IPS DF 4.7 (cell line): Measurements from ENCODE around the gene TSHZ2.
"Not testable (repeated sequence)": the region's sequence is repeated elsewhere in the genome, so short reads cannot be mapped to it uniquely, and the experiment has no call there.

Experiments
- DNase-seq: peaks from one replicate; pipeline ENCODE4 v3.0.0-alpha.2; 2013; ENCODE audit warnings: low spot score; ENCODE audit errors: extremely low read depth

The TSHZ2 gene

DNA sequence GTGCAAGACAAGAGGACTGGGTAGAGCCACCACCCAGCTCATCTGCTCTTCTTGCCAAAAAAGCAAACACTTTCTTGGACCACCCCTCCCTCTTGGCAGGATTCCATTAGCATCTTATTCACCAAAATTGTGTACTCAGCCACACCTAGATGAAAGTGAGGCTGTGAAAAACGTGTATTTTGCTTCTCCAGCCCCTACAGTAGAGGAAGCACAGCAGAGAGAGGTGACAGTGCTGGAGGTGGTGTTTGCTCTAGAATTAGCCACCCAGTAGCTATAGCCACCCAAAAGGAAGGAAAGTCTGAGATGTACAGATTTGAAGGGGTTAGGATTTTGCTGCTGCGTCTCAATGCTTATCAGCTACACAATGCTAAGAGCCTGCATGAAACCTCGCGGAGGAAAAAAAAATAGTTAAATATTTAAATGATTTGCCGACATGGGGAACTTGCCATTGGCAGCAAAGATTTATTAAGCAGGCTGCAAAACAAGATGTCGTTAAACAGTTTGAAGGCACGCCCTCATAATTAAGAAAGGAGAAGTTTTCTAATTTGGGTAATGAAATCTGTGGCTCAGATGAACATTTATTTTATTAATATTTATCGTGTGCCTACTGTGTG is 334.1 kb downstream of the TSHZ2 start:
- no peak for DNase-seq

DNA sequence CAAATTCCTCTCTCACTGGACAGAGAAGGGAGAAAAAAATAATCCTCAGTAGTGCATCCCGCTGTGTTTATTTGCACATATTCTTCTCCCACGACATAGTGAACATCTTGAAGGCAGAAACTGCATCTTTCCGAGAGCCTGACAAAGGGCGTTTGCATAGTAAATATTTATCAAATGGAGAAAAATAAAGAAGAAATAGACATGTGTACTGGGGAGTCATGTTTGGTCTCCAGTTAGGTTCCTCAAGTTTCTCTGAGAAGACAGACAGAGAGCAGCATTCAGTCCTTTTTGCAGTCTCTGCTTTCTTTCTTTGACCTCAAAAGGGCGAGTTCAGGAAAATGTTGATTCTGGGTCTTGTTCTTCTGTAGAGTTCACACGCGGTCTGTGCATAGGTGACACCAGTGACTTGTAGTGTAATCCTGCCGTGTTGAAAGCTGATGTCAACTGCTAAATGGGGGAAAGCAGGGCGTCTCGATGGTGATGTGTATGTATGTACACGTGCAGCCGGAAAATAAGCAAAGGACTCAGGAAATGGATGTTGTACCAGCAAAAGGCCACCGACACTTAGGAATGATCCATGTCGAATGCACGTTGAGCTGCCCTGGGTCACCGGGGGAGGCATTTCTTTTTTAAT is 335.9 kb downstream of the TSHZ2 start:
- no peak for DNase-seq

DNA sequence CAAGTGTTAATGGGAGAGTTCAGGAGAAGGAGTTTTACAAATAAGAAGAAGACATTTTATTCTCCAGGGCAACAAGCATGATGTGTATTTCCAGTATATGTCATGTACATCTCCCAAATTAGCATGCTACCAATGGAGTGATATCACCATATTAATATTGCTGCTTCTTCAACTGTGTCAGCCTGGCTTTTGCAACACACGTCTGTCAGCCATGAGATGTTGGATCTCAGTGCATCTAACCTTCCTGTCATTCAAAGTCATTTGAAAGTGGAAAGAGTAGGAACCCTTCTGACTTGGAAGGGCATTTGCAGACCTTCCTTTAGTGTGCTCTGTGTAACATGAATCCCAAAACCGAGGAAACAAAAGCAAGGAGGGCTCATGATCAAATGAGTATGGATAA is 337.4 kb downstream of the TSHZ2 start:
- no peak for DNase-seq

DNA sequence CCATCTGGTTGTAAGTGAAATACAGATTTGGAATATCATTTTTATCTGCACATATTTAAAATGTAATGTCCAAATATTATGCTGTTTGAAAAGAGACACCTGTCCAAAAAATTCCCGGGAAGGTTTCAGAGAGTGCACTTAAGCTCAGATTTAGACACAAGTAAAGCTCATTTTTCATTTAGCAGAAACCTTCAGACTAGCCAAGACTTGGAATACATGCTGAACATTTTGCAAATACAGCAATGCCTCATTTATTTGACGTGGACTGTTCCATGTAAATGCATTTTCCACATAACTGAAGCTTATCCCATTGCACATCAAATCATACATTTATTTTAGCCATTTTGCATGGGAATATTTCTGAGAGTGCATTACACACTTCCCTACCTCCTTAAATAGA is 340.8 kb downstream of the TSHZ2 start:
- no peak for DNase-seq

DNA sequence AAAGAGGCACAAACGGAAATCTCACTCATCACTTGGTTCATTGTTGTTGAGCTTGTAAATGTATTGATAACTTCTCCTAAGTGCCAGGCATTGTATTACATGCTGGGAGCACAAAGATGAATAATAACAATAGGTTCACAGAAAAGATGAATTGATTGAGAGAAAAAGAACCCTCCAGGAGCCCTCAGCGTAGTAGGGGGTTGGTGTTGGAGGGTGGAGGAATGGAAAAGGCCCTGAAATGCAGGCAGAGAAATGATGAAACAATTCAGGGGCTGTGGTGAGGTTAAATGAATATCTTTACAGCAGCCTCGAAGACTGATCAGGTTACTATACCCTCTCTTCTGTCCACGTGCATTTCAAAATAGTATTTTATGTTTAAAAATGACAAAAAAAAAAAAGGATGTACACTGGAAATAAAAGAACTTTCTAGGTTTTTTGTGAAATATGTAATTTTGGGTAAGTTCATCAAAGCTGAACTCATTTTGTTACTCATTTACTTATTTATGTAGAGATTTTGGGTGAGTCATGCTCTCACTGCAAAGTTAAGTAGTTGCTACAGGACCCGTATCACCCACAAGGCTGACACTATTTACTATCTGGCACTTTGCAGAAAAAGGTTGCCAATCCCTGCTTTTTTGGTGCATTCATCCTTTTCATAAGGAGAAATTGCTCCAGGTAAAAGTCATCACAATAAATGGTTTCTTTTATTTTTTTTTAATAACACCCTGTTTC is 344.2 kb downstream of the TSHZ2 start:
- DNase-seq = no peak

DNA sequence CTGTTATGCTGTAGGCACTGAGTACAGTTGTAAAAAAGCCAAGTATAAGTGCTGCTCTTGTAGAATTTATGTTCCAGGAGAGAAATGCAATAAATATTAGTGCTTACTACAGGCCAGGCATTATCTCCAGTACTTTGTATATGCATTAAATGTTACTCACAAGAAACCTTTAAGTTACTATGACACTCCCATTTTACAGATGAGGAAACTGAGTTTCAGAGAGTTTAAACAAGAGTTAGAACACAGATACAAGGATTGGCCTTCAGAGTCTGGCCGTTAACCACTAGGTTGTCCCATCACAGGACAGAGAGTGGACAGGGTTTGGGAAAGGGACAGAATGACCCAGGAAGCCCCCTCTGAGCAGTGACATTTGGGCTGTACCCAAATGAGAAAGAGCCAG is 347.0 kb downstream of the TSHZ2 start:
- no peak for DNase-seq

DNA sequence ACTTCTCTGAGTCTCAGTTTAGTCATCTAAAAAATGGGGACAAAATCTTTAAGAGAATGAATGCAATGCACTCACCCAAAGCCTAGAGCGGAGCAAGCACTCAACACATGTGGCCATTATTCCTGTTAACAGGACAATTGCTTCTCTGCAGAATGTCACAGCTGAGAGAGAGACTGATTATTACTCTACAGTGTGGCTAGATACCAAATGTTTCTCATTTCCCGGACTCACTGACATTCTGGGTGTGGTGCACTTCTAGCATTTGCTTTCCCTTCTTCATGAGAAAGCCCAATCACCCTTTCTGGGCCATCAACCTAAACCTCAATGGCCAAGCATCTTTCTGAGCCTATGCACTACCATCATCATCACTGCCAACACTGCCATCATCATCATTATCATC is 347.6 kb downstream of the TSHZ2 start:
- DNase-seq = no peak

DNA sequence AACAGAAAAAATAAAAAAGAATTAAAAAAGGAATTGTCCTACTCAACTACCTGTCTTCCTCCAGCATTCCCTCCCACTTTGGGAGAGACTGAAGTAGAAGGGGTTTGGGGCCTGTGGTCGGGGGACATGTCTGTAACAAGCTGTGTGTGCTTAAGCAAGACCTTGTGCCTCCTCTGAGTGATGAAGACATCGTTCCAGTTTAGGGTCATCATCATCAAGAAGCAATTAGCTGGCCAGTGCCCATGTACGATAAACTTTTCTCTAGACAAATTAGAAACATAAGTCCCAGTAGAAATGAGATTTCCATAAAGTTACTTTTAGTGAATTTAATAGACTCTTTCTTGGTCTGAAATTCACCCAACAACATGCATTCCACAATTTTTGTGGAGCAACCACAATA is 348.5 kb downstream of the TSHZ2 start:
- no peak for DNase-seq

DNA sequence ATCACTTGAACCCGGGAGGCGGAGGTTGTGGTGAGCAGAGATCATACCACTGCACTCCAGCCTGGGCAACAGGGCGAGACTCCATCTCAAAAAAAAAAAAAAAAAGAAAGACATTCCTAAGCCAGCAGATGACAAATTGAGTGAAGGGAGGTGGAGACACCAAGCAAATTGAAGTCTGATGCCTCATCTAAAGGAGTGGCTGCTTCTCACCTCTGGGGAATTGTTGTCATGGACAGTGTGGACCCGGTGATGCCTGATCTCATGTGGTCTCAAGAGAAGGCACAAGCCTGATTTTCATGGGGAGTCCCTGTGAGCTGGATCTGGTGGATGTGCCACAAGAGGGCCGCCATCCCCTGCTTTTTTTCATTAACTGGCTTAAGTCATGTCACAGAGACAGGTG is 349.4 kb downstream of the TSHZ2 start:
- DNase-seq = no peak

DNA sequence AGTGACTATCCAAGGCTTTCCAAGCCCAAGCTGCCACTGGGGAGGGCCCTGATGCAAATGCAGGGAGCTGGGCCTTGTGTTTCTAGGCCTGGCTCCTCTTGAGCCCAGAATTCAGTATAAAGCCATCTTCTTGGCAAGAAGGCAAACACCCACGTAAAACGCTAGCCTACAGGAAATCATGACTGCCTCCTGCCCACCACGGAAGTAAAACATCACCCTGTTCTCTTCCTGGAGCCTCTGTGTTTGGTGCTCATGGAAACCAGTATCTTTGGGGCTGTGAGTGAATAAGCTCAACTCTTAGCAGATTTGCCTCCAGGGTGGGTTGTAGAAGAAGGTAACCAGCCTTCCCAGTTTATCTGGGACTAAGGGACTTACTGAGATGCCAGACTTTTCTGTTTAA is 350.5 kb downstream of the TSHZ2 start:
- no peak for DNase-seq

DNA sequence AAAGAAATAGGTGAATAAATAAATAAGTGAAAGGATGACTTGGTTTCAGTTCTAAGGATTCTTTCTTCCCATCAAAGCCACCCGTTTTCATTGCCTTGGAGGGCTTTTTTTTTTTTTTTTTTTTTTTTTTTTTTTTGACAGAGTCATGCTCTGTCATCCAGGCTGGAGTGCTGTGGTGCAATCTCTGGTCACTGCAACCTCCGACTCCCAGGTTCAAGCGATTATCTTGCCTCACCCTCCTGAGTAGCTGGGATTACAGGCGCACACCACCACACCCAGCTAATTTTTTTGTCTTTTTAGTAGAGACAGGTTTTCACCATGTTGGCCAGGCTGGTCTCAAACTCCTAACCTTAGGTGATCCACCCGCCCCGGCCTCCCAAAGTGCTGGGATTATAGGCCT is 351.3 kb downstream of the TSHZ2 start:
- not testable (repeated sequence) for DNase-seq

DNA sequence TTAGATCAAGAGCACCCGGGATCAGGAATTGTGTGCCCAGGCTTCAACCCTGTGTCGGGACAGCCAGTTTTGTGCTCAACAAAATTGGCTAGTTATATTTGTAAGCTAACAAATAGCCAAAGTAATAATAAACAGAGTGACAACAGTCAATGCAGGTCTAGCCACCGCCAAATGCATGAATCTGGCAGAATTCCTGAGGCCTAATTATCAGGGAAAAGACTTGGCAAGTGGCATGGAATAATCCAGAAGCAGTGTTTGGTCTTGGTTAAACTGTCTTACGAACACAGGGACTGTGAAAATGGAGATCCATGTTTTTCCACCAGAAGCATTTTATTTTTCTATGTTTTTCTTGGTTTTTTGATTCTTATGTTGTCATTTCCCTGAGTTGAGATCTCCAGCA is 352.7 kb downstream of the TSHZ2 start:
- no peak for DNase-seq

DNA sequence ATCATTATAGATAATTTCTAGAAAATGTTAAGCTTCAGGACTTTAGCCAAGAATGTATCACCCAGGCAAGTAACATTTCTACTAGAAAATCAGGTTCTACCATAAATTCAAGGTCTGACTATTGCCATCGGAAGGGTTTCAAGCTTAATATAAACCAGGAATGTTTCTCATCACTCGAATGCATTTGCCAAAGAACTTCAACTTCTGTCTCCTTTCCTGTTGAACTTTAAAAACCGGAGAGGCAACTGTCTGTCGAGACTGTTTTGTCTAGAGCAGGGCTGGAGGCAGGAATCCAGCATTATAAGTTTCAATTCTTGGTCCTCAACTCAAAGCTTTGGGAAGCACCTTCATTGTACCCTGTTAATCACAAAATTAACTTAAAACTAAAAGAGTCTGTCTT is 356.8 kb downstream of the TSHZ2 start:
- DNase-seq = no peak

DNA sequence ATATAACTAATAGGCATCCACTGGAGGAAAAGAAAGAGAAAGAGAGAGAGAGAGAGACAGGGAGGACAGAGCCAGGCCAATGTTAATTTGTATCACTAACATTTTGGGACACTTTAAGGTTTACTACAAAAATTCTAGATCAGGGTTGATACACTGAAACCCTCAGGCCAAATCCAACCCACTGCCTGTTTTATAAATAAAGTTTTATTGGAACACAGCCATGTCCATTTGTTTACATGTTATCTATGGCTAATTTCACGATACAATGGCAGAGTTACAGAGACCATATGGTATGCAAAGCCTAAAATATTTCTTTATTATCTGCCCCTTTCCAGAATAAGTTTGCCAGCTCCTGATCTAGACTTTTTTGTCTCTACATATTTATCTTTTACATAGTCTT is 357.6 kb downstream of the TSHZ2 start:
- DNase-seq = no peak

DNA sequence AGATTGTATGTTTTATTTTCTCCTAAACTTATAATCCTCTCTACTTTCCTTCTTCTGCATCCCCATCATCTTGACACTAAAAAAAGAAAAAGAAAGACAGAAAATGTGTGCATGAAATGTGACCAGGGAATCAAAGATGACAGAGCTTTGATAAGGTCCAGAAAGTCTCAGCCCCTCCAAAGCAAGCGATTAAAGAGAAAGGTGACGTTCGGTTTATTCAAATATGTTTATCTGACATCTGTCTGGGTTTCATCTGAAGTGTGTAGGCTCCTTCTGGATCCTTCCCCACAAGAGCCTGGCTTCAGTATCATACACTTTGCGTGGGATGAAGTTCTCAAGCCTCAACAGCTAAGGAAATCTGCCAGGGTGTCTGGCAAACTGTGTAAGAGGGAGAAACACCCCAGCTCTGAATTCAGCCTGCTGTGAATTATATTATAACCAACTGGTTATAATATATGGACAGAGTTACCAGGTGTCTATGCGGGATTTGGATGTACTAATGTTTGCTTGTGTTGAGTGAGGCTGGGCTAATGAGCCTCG is 358.5 kb downstream of the TSHZ2 start:
- DNase-seq = no peak

DNA sequence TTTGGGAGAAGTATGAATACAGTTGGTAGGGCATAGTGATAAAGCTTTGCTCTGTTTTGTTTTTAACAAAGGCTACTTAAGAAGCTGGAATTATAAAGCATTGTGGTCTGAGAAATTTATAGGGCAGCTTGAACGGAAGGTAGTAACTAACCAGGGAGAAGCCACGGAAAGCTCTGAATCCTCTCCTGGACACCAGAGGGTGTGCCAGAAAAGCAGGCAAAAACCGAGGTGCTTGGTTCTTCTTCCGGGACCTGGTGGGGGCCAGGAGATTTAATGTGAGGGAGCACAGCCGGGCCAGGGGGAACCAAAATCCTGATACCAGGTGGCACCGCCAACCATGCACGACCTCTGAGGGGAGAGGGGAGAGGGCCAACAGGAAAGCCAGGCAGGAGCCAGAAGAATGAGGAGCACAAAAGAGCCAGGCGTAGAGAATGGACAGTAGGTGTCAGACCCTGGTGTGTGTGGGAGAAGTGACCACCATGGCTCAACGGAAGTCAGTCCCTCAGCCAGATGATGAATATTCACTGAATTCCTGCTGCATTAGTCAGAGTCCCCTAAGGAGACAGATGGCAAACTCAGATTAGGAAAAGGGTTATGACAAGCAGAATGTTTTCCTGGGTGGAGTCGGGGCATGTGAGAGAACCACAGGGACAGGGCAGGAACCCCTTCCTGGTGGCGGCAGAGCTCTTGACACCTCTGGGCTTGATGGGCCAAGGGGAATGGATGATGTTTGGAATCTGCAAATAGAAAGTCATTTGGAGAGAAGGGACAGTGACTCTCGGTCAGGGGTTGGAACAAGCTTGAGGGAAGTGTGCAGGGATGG is 359.2 kb downstream of the TSHZ2 start:
- DNase-seq = no peak

DNA sequence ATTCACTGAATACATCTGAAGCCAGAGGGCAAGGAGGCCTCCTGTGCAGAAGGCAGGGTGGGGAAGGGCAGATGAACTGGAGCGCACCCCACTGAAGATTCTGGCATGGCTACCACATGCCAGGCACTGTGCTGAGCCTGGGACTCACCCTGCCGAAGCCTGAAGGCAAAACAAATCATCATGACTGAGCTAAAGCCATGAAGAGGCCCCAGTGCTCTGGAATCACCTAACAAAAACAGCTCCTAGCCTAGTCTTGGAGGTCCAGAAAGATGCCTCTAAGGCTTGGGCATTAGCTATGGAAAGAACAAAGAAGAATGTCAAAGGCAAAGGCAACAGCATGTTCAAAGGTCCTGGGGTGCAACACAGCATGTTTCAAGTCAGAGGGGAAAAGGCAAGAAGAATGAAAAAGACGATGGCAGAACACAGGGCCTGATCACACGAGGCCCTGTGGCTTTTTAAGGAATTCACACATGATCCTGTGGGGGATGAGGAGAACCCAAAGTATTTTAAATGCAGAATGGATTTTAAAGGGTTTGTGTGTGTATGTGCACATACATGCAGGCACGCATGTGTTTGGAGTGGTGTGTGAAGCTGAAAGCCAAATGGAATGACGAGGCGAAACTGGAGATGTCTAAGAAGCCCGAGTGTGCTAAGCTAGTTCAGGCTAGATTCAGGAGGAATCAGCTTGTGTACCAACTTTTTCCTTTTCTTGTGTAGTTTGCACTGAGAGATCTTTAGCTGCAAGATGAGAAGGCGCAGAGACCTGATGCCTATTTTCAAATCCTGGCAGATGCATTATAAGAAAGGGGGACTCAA is 360.1 kb downstream of the TSHZ2 start:
- no peak for DNase-seq

DNA sequence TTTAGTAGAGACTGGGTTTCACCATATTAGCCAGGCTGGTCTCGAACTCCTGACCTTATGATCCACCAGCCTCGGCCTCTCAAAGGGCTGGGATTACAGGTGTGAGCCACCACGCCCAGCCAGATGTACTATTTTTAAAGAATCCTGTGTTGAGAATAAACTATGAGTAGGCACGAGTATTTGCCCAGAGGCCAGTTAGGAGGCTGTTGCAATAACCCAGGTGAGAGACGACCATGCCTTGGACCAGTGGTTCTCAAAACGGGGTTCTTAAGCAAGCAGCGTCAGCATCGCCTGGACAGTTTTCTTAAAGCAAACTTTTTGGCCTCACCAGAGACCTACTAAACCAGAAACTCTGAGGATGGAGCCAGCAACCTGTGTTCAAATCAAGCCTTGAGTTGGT is 362.7 kb downstream of the TSHZ2 start:
- no peak for DNase-seq

DNA sequence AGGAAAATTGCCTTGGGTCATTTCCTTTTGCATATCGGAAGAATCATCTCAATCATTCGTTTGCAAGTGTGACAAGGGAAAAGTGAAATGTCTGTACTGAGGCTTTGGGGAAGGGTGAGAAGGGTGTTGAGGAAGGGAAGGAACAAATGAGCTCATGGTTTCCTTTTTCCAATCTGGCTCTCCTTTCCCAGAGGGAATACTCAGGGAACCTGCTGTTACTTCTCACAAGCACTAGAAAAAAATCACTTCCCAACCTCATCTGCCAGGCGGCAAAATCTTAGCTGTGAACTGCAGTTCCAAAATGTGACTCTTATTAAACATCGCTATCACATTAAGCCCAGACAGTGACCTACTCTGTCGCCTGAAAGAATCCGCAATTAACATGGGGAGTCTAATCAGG is 363.4 kb downstream of the TSHZ2 start:
- no peak for DNase-seq

DNA sequence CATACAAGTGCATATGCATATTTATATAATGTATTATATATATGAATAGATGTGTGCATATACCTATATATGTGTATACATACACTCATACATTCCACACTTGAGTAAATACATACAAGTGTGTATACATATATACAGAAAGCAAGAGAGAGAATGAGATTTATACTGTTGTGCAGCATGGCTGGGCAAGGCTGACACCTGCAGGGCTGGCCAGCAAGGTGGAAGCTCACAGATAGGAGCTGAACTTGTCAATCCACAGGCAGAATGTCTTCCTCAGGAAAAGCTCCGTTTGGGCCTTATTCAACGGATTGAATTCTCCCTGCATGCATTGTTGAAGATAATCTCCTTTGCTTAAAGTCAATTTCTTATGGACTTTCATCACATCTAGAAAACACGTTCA is 364.7 kb downstream of the TSHZ2 start:
- no peak for DNase-seq
